SK-N-SH (cell line): ENCODE data around the gene MMUT.
"Not testable (repeated sequence)": the region's sequence is repeated elsewhere in the genome, so short reads cannot be mapped to it uniquely, and the experiment has no call there.

ENCODE experiments used
- CTCF ChIP-seq: fragments of 200-600 bp; sonication (generic); IDR thresholded peaks from 2 replicates; pipeline ENCODE4 v1.6.1; 2017; ENCODE audit warnings: antibody characterized with exemption, mild to moderate bottlenecking, moderate library complexity
- GATA2 ChIP-seq: sonication (generic); formaldehyde crosslinking; IDR thresholded peaks from 2 replicates; pipeline ENCODE4 v1.5.0; 2020; ENCODE audit warnings: mild to moderate bottlenecking, missing genetic modification reagents
- IRF3 ChIP-seq: fragments of 150-350 bp; IDR thresholded peaks from 2 replicates; pipeline ENCODE4 v1.6.1; 2016; ENCODE audit warnings: mild to moderate bottlenecking, low read depth, low read length
- POLR2AphosphoS5 ChIP-seq: IDR thresholded peaks from 2 replicates; pipeline ENCODE4 v1.6.1; 2012; ENCODE audit warnings: low read depth, low read length
- RAD21 ChIP-seq: IDR thresholded peaks from 2 replicates; pipeline ENCODE4 v1.6.1; 2012; ENCODE audit warnings: mild to moderate bottlenecking, low read length
- TAF1 ChIP-seq: IDR thresholded peaks from 2 replicates; pipeline ENCODE4 v1.6.1; 2012; ENCODE audit warnings: low read depth, mild to moderate bottlenecking, low read length, moderate library complexity, borderline replicate concordance
- TCF12 ChIP-seq: IDR thresholded peaks from 2 replicates; pipeline ENCODE4 v1.4.0; 2012
- USF2 ChIP-seq: fragments of 150-350 bp; IDR thresholded peaks from 2 replicates; pipeline ENCODE4 v1.6.1; 2017; ENCODE audit warnings: antibody characterized with exemption, low read length, low read depth, borderline replicate concordance

GRCh38 chr6:49481846-49482245, 18.8 kb upstream of the MMUT start:
- TF ChIP-seq TCF12; IRF3; CTCF; TAF1; POLR2AphosphoS5; USF2; GATA2 (CRISPR knock-in tag); RAD21: not testable (repeated sequence)
